Activated T-helper 1 cell treated with Interleukin-2 at 50 U/mL for 16 hours (primary cell): ENCODE data around the gene MTRF1L.
"Not testable (repeated sequence)": the region's sequence is repeated elsewhere in the genome, so short reads cannot be mapped to it uniquely, and the experiment has no call there.

Source experiments
- DNase-seq: peaks from one replicate; pipeline ENCODE4 v3.0.0-alpha.2; 2020; ENCODE audit warnings: low read depth

The MTRF1L gene

GRCh38 chr6:152969688-152970418 is 32.7 kb downstream of the MTRF1L start:
- no peak for DNase-seq

GRCh38 chr6:152966168-152966894 is 36.2 kb downstream of the MTRF1L start:
- not testable (repeated sequence) for DNase-seq

GRCh38 chr6:152959333-152959732 is 43.2 kb downstream of the MTRF1L start:
- no peak for DNase-seq

GRCh38 chr6:152957796-152958195 is 44.7 kb downstream of the MTRF1L start:
- no peak for DNase-seq

- DNase-seq = no peak
Measured at GRCh38 chr6:152954443-152954842, 48.1 kb downstream of the MTRF1L start.

- DNase-seq = no peak
Measured at GRCh38 chr6:152952866-152953509, 49.5 kb downstream of the MTRF1L start.

- DNase-seq = no peak
Measured at GRCh38 chr6:152952045-152952444, 50.5 kb downstream of the MTRF1L start.

GRCh38 chr6:152950240-152950639 is 52.3 kb downstream of the MTRF1L start:
- DNase-seq = no peak

- no peak for DNase-seq
Measured at GRCh38 chr6:152948150-152948768, 54.2 kb downstream of the MTRF1L start.

- DNase-seq = no peak
Measured at GRCh38 chr6:152946995-152947394, 55.5 kb downstream of the MTRF1L start.

- DNase-seq = no peak
Measured at GRCh38 chr6:152946484-152946883, 56.0 kb downstream of the MTRF1L start.

GRCh38 chr6:152943260-152943897 is 59.1 kb downstream of the MTRF1L start:
- DNase-seq = no peak

- DNase-seq = no peak
Measured at GRCh38 chr6:152942319-152942869, 60.1 kb downstream of the MTRF1L start.

GRCh38 chr6:152941746-152942145 is 60.8 kb downstream of the MTRF1L start:
- no peak for DNase-seq
